DMS114 treated with DMSO at 0.1 percent for 48 hours (cell line): ENCODE data around the gene ARHGAP28.

Experiments used
- DNase-seq: peaks from one replicate; lab custom pipeline; 2025; ENCODE audit not compliant: unreplicated experiment; lab: John Stamatoyannopoulos, UW

The ARHGAP28 gene

DNA sequence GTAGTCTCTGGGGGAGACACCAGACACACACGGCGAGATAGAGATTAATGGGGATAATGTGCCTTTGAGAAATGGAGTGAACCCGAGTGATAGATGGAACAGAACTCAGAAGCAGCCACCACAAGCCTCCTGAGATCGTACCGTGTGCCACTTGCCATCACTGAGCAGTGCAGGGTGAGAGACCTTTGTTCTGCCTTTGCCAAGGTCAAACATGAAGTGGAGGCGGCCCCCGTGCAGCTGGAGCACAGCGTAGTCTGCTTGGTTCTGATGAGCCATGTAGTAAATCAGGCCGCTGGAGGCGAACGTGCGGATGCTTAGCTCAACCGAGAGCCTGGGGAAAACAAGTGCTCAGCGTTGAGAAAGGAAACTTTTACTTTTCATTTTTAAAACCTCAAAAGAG lies 221.1 kb downstream of the ARHGAP28 start:
- no peak for DNase-seq

- no peak for DNase-seq
Measured at GRCh38 chr18:6951336-6952090, 222.0 kb downstream of the ARHGAP28 start.

- DNase-seq = no peak
Measured at GRCh38 chr18:6954501-6954900, 225.0 kb downstream of the ARHGAP28 start.

DNA sequence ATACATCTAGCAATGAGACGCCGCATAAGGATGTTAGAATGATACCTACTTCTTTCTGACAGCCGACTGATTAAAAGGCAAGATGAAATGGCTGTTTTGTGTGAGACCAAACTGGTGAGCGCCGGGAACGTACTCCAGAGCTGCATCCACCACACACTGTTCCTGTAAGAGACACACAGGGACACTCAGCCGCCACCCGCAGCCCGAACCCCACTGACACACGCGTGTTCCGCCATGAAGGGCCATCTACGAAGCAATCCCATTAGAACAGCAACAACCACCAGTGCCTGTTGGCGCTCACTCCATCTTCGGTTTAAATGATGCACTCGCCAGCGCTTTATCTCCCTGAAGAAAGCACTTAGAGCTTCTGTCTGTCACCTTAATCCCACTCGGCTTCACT lies 225.8 kb downstream of the ARHGAP28 start:
- no peak for DNase-seq

DNA sequence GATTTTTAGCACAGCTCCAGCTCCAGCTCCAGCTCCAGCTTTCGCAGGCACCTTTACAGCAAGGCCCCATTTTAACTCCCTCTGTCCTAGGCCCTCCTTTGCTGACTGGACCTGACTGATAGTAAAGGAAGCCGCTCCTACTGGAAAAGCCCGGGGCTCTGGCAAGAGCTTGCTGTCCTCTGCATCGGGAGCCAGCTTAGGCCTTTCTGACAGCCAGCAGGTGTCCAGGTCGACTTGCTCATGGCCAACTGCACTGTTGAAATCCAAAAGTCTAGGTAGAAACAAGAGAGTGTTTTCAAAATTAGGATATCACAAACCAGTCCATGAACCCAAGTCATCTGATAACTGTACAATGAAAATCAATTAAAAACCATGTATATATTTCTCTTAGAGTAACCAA lies 227.0 kb downstream of the ARHGAP28 start:
- no peak for DNase-seq

GRCh38 chr18:6956999-6957398 lies 227.5 kb downstream of the ARHGAP28 start:
- no peak for DNase-seq

DNA sequence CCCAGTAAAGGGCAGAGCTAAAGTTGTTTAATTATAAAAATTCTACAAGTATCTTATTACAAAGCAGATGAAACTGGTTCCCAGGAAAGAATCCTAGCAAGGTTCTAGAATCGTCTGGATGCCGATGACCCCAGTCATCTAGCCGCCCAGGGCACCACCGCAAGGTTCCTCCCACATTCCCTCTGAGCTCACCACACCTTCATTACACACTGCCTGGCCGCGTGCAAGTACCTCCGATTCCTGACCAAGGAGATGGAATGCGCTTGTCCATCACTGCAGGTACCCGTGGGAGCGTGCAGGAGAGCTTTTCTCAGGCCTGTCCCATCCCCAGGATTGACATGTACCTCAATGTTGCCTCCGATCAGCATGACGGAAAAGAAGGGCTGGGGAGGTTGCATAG lies 229.6 kb downstream of the ARHGAP28 start:
- no peak for DNase-seq

GRCh38 chr18:6960124-6960523 lies 230.6 kb downstream of the ARHGAP28 start:
- DNase-seq = no peak

GRCh38 chr18:6960656-6961055 lies 231.1 kb downstream of the ARHGAP28 start:
- DNase-seq = no peak

DNA sequence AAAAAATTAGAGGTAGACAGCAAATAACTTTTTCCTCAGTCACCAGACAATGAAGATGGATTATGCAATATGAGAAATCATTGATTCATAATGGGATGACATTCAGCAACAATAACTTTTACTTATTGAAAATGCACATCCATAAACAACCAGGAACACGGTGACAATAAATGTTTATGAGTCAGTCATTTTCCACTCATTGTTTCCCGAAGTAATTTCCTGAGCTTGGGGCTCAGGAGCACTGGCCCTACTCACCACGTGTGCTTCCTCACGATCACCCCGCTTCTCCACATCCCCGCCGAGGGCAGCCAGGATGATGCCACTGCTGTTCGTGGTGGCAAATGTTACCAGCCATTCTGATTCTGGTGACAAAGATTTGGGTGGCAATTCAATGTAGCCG lies 231.8 kb downstream of the ARHGAP28 start:
- no peak for DNase-seq

GRCh38 chr18:6962571-6963451 lies 233.3 kb downstream of the ARHGAP28 start:
- no peak for DNase-seq

DNA sequence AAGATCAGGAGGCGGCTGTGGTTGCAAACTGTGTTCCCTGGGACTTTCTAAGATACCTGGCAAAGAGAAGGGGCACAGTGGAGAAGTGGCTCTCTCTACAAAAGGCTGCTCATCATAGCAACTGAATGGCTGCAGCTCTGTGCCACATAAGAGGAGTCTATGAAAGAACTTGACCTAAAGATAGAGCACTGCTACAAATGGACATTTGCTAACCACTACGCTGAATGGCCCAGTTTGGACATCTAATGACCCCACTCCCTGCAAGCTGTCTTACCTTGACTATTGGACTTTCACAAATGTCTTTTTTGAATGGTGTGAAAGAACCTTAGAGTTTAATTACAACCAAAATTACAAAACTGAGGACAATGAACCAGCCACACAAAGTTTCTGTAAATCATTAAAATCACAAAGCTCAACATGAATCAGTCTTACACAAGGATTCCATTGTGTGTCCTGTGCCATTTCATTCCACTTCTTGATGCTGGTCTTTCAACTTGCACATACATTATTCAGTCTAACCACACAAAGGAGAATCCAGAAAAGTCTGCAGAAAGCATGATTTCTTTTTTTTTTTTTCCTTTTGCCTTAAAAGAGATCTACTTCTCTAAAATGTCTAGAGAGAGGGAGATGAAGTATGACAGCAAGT lies 234.1 kb downstream of the ARHGAP28 start:
- no peak for DNase-seq
